Activated naive CD8-positive, alpha-beta T cell (primary cell): ENCODE results near the gene TXNRD2.

Experiments used
- H3K27ac Mint-ChIP-seq: one replicate; pipeline ENCODE4 v1.8.0; 2021; ENCODE audit warnings: mixed read lengths
- H3K27me3 Mint-ChIP-seq: one replicate; pipeline ENCODE4 v1.8.0; 2021; ENCODE audit warnings: mixed read lengths
- H3K36me3 Mint-ChIP-seq: one replicate; pipeline ENCODE4 v1.8.0; 2021; ENCODE audit warnings: mixed read lengths
- H3K4me1 Mint-ChIP-seq: one replicate; pipeline ENCODE4 v1.8.0; 2021; ENCODE audit warnings: low read depth, mixed read lengths
- H3K4me3 Mint-ChIP-seq: one replicate; pipeline ENCODE4 v1.8.0; 2021; ENCODE audit warnings: mild to moderate bottlenecking, mixed read lengths
- H3K9me3 Mint-ChIP-seq: one replicate; pipeline ENCODE4 v1.8.0; 2021; ENCODE audit warnings: low read depth, mixed read lengths

Gene TXNRD2

GRCh38 chr22:19973551-19974267 lies 32.1 kb upstream of the TXNRD2 start:
- Mint-ChIP-seq H3K36me3 (no peaks in the 10 kb centered on the region), H3K4me3 (no peak overlapping the region), H3K9me3 (no peaks in the 10 kb centered on the region), H3K27me3 (no peaks in the 10 kb centered on the region), H3K27ac (no peak overlapping the region), H3K4me1 (peaks cover 14% of the 10 kb centered on the region)

- Mint-ChIP-seq H3K27ac (no peak overlapping the region), H3K27me3 (no peaks in the 10 kb centered on the region), H3K9me3 (no peaks in the 10 kb centered on the region), H3K4me3 (no peak overlapping the region), H3K36me3 (no peaks in the 10 kb centered on the region), H3K4me1 (peaks cover 14% of the 10 kb centered on the region)
These were observed 31.3 kb upstream of the TXNRD2 start for GRCh38 chr22:19972652-19973550.

- no peaks in the 10 kb centered on the region for H3K9me3 Mint-ChIP-seq
- no peaks in the 10 kb centered on the region for H3K36me3 Mint-ChIP-seq
- H3K27ac Mint-ChIP-seq: no peak overlapping the region
- no peak overlapping the region for H3K4me3 Mint-ChIP-seq
- peaks cover 14% of the 10 kb centered on the region for H3K4me1 Mint-ChIP-seq
- no peaks in the 10 kb centered on the region for H3K27me3 Mint-ChIP-seq
These were observed 30.6 kb upstream of the TXNRD2 start for GRCh38 chr22:19972251-19972650.

GRCh38 chr22:19971276-19972124 lies 29.9 kb upstream of the TXNRD2 start:
- Mint-ChIP-seq H3K36me3 (no peaks in the 10 kb centered on the region), H3K4me3 (no peak overlapping the region), H3K9me3 (no peaks in the 10 kb centered on the region), H3K27ac (no peak overlapping the region), H3K4me1 (peaks cover 14% of the 10 kb centered on the region), H3K27me3 (no peaks in the 10 kb centered on the region)

GRCh38 chr22:19970479-19971275 lies 29.1 kb upstream of the TXNRD2 start:
- Mint-ChIP-seq H3K36me3 (no peaks in the 10 kb centered on the region), H3K9me3 (no peaks in the 10 kb centered on the region), H3K4me1 (peaks cover 14% of the 10 kb centered on the region), H3K27me3 (no peaks in the 10 kb centered on the region), H3K4me3 (no peak overlapping the region), H3K27ac (no peak overlapping the region)

GRCh38 chr22:19970031-19970478 lies 28.4 kb upstream of the TXNRD2 start:
- H3K27ac Mint-ChIP-seq: no peak overlapping the region
- no peak overlapping the region for H3K4me3 Mint-ChIP-seq
- no peaks in the 10 kb centered on the region for H3K36me3 Mint-ChIP-seq
- H3K27me3 Mint-ChIP-seq: no peaks in the 10 kb centered on the region
- peaks cover 11% of the 10 kb centered on the region for H3K4me1 Mint-ChIP-seq
- no peaks in the 10 kb centered on the region for H3K9me3 Mint-ChIP-seq

GRCh38 chr22:19969141-19969928 lies 27.7 kb upstream of the TXNRD2 start:
- Mint-ChIP-seq H3K27ac (no peak overlapping the region), H3K27me3 (no peaks in the 10 kb centered on the region), H3K4me3 (no peak overlapping the region), H3K4me1 (peaks cover 9% of the 10 kb centered on the region), H3K36me3 (no peaks in the 10 kb centered on the region), H3K9me3 (no peaks in the 10 kb centered on the region)

GRCh38 chr22:19968450-19968891 lies 26.9 kb upstream of the TXNRD2 start:
- Mint-ChIP-seq H3K27me3 (no peaks in the 10 kb centered on the region), H3K9me3 (no peaks in the 10 kb centered on the region), H3K27ac (no peak overlapping the region), H3K4me1 (peaks cover 9% of the 10 kb centered on the region), H3K4me3 (no peak overlapping the region), H3K36me3 (no peaks in the 10 kb centered on the region)

GRCh38 chr22:19967850-19968449 lies 26.3 kb upstream of the TXNRD2 start:
- H3K36me3 Mint-ChIP-seq: no peaks in the 10 kb centered on the region
- H3K27me3 Mint-ChIP-seq: no peaks in the 10 kb centered on the region
- no peak overlapping the region for H3K27ac Mint-ChIP-seq
- no peaks in the 10 kb centered on the region for H3K9me3 Mint-ChIP-seq
- H3K4me1 Mint-ChIP-seq: peaks cover 10% of the 10 kb centered on the region
- no peak overlapping the region for H3K4me3 Mint-ChIP-seq

GRCh38 chr22:19966908-19967750 lies 25.5 kb upstream of the TXNRD2 start:
- Mint-ChIP-seq H3K27ac (no peak overlapping the region), H3K4me1 (peaks cover 10% of the 10 kb centered on the region), H3K27me3 (no peaks in the 10 kb centered on the region)

GRCh38 chr22:19965771-19966709 lies 24.4 kb upstream of the TXNRD2 start:
- Mint-ChIP-seq H3K9me3 (no peaks in the 10 kb centered on the region), H3K27ac (no peak overlapping the region), H3K4me1 (peaks cover 7% of the 10 kb centered on the region), H3K27me3 (no peaks in the 10 kb centered on the region), H3K36me3 (no peaks in the 10 kb centered on the region), H3K4me3 (no peak overlapping the region)

More at GRCh38 chr22:19966908-19967750, 25.5 kb upstream of the TXNRD2 start:
- Mint-ChIP-seq H3K9me3 (no peaks in the 10 kb centered on the region), H3K36me3 (no peaks in the 10 kb centered on the region), H3K4me3 (no peak overlapping the region)
